Measurements from ENCODE around the gene ZNFX1. TPM values are rescaled to one million over a fixed set of nuclear protein-coding genes. Genes with fewer than 3 reads are reported as not detected.
A peak's percentile ranks its signal among the peaks of the same experiment; 100 is the strongest.

Gene ZNFX1
- total and polyA plus RNA-seq, 9 of the 15 experiments (the other 6 are each of a cell fraction or from before 2014, with no cell fraction given): 3.8 to 13.8 (median 10.3) TPM

DNA sequence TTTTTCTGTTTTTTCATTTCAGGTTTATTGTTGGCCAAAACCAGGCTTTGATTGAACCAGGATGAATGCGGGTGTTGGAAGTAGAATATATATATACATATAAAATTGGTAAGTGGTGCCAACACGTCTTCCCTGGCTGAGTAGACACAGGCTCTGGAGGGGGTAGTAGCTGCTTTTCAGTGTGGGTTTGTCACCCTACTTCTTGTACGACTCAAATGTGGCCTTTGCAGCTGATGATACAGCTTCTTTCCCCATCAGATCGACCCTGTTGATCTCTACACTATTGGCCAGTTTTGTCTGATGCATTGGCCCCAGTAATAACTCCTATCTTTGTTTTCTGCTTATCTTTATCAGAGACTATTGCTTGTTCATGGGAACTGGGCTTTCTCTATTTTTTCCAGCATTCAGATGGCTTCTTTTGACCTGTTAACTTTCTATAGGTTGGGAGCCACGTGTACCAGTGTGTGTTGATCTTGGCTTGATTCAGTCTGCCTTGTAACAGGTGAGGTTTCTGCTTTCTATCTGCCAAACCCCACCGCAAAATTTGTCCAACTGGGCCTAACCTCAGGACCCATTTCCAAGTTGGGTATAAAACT lies 2.7 kb upstream of the ZNFX1 start (continued):
- TF ChIP-seq, protein P1, sequence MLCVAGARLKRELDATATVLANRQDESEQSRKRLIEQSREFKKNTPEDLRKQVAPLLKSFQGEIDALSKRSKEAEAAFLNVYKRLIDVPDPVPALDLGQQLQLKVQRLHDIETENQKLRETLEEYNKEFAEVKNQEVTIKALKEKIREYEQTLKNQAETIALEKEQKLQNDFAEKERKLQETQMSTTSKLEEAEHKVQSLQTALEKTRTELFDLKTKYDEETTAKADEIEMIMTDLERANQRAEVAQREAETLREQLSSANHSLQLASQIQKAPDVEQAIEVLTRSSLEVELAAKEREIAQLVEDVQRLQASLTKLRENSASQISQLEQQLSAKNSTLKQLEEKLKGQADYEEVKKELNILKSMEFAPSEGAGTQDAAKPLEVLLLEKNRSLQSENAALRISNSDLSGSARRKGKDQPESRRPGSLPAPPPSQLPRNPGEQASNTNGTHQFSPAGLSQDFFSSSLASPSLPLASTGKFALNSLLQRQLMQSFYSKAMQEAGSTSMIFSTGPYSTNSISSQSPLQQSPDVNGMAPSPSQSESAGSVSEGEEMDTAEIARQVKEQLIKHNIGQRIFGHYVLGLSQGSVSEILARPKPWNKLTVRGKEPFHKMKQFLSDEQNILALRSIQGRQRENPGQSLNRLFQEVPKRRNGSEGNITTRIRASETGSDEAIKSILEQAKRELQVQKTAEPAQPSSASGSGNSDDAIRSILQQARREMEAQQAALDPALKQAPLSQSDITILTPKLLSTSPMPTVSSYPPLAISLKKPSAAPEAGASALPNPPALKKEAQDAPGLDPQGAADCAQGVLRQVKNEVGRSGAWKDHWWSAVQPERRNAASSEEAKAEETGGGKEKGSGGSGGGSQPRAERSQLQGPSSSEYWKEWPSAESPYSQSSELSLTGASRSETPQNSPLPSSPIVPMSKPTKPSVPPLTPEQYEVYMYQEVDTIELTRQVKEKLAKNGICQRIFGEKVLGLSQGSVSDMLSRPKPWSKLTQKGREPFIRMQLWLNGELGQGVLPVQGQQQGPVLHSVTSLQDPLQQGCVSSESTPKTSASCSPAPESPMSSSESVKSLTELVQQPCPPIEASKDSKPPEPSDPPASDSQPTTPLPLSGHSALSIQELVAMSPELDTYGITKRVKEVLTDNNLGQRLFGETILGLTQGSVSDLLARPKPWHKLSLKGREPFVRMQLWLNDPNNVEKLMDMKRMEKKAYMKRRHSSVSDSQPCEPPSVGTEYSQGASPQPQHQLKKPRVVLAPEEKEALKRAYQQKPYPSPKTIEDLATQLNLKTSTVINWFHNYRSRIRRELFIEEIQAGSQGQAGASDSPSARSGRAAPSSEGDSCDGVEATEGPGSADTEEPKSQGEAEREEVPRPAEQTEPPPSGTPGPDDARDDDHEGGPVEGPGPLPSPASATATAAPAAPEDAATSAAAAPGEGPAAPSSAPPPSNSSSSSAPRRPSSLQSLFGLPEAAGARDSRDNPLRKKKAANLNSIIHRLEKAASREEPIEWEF (CRISPR knock-in tag; IDR thresholded peaks at IDR 0.05): no peak
- TF ChIP-seq ZNF445 (CRISPR knock-in tag; IDR thresholded peaks at IDR 0.05; ENCODE audit: low read depth) (0 out of 2 replicates have a peak, but pooled peaks have one; percentile 34), ZFP91 (CRISPR knock-in tag; IDR thresholded peaks at IDR 0.05) (no peak), ZNF695 (CRISPR knock-in tag; IDR thresholded peaks at IDR 0.05) (no peak), NFIC (IDR thresholded peaks at IDR 0.05) (0 out of 2 replicates have a peak, but pooled peaks have one; percentile 12), NR2C2 (CRISPR knock-in tag; IDR thresholded peaks at IDR 0.05) (no peak), NR2C2 (tag; IDR thresholded peaks at IDR 0.05) (no peak), RBM39 (optimal IDR thresholded peaks at IDR 0.05; ENCODE audit: low read depth, low read length) (peak; percentile 91), KLF1 (tag; IDR thresholded peaks at IDR 0.05) (no peak), CREB1 (IDR thresholded peaks at IDR 0.05) (no peak), CREB1 (CRISPR knock-in tag; IDR thresholded peaks at IDR 0.05) (peak; percentile 29; the same call in 1 of the 2 replicates), STAG1 (CRISPR knock-in tag; IDR thresholded peaks at IDR 0.05; ENCODE audit: borderline replicate concordance) (no peak)
- TF ChIP-seq, protein P2, sequence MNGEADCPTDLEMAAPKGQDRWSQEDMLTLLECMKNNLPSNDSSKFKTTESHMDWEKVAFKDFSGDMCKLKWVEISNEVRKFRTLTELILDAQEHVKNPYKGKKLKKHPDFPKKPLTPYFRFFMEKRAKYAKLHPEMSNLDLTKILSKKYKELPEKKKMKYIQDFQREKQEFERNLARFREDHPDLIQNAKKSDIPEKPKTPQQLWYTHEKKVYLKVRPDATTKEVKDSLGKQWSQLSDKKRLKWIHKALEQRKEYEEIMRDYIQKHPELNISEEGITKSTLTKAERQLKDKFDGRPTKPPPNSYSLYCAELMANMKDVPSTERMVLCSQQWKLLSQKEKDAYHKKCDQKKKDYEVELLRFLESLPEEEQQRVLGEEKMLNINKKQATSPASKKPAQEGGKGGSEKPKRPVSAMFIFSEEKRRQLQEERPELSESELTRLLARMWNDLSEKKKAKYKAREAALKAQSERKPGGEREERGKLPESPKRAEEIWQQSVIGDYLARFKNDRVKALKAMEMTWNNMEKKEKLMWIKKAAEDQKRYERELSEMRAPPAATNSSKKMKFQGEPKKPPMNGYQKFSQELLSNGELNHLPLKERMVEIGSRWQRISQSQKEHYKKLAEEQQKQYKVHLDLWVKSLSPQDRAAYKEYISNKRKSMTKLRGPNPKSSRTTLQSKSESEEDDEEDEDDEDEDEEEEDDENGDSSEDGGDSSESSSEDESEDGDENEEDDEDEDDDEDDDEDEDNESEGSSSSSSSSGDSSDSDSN (IDR thresholded peaks at IDR 0.05; ENCODE audit: borderline replicate concordance in 1 of 2, low read depth in 2 of 2, low read length in 2 of 2): no peak
